OCI-LY7 (cell line): ENCODE results near the gene HACD1. TPM values are rescaled to one million over a fixed set of nuclear protein-coding genes. Genes with fewer than 3 reads are reported as not detected.
"Not testable (repeated sequence)": the region's sequence is repeated elsewhere in the genome, so short reads cannot be mapped to it uniquely, and the experiment has no call there.

Source experiments
- BruUV-seq: library from RNA; stranded (reverse); fragments of 400-500 nt; replicated peaks from 2 replicates; lab custom pipeline; 2021; lab: Mats Ljungman, UMichigan
- CTCF ChIA-PET: fragments of 300-600 bp; sonication (Branson Sonifier 250); formaldehyde crosslinking; loops from one replicate; lab custom pipeline; 2022; ENCODE audit warnings: antibody characterized with exemption; ENCODE audit not compliant: unreplicated experiment; lab: Charles Lee
- POLR2A ChIA-PET: fragments of 300-600 bp; sonication (Branson Sonifier 250); formaldehyde crosslinking; loops from one replicate; lab custom pipeline; 2022; ENCODE audit warnings: antibody characterized with exemption; lab: Charles Lee
- DNase-seq: peaks from one replicate; pipeline ENCODE4 v3.0.0-alpha.2; 2015; ENCODE audit warnings: low spot score
- H2AFZ ChIP-seq: fragments of 200-600 bp; sonication (generic), shearing (Covaris generic); 2 replicates; pipeline ENCODE4 v1.6.1; 2014; ENCODE audit warnings: mild to moderate bottlenecking, antibody characterized with exemption, low read length, moderate library complexity
- H3K27ac ChIP-seq: fragments of 200-600 bp; sonication (generic); 2 replicates; pipeline ENCODE4 v1.5.1; 2014; ENCODE audit warnings: mixed run types, low read depth, mild to moderate bottlenecking, moderate library complexity, low read length, inconsistent platforms; ENCODE audit not compliant: poor library complexity, severe bottlenecking
- H3K36me3 ChIP-seq: fragments of 200-600 bp; sonication (generic); 2 replicates; pipeline ENCODE4 v1.6.1; 2014; ENCODE audit warnings: mild to moderate bottlenecking, antibody characterized with exemption, low read length, moderate library complexity, mixed read lengths; ENCODE audit not compliant: insufficient read depth
- H3K4me1 ChIP-seq: fragments of 200-600 bp; sonication (generic); 2 replicates; pipeline ENCODE4 v1.5.1; 2014; ENCODE audit warnings: mild to moderate bottlenecking, low read length; ENCODE audit not compliant: insufficient read depth, poor library complexity, severe bottlenecking
- H3K4me2 ChIP-seq: fragments of 200-600 bp; sonication (generic); 2 replicates; pipeline ENCODE4 v1.6.1; 2014; ENCODE audit warnings: mild to moderate bottlenecking, low read length
- H3K4me3 ChIP-seq: fragments of 200-600 bp; sonication (generic); 2 replicates; pipeline ENCODE4 v1.5.1; 2014; ENCODE audit warnings: mild to moderate bottlenecking, low read depth, low read length; ENCODE audit not compliant: poor library complexity, severe bottlenecking
- H3K79me2 ChIP-seq: fragments of 200-600 bp; sonication (generic); 2 replicates; pipeline ENCODE4 v1.6.1; 2016; ENCODE audit warnings: low read depth, mild to moderate bottlenecking, low read length, moderate library complexity, mixed read lengths; ENCODE audit not compliant: insufficient read depth
- H3K9me2 ChIP-seq: fragments of 200-600 bp; sonication (generic); 2 replicates; pipeline ENCODE4 v1.6.1; 2016; ENCODE audit warnings: mild to moderate bottlenecking, low read length, mixed read lengths; ENCODE audit not compliant: insufficient read depth
- H3K9me3 ChIP-seq: fragments of 200-600 bp; sonication (generic); 2 replicates; pipeline ENCODE4 v1.6.1; 2014; ENCODE audit warnings: mild to moderate bottlenecking, mixed run types, low read length, mixed read lengths
- H4K20me1 ChIP-seq: fragments of 200-600 bp; sonication (generic); 2 replicates; pipeline ENCODE4 v1.6.1; 2014; ENCODE audit warnings: mild to moderate bottlenecking, antibody characterized with exemption, low read length, moderate library complexity, mixed read lengths; ENCODE audit not compliant: insufficient read depth
- EZH2phosphoT487 ChIP-seq: fragments of 200-600 bp; sonication (generic); IDR thresholded peaks from 2 replicates; pipeline ENCODE4 v1.6.1; 2018; ENCODE audit warnings: low read depth, borderline replicate concordance, mild to moderate bottlenecking, mixed run types, antibody characterized with exemption, low read length, moderate library complexity, mixed read lengths
- intact Hi-C: fragments of 100-400 bp; cut with micrococcal nuclease; formaldehyde crosslinking; loops from one replicate; pipeline ENCODE4 v1.10.0; 2022; ENCODE audit not compliant: unreplicated experiment
- total RNA-seq, 2 experiments: library from RNA; depleted of rRNA in 1 of 2; stranded (reverse); fragments of >200 nt in 1 of 2; shearing (Covaris generic) in 1 of 2; gene quantifications; 2 replicates each; pipeline ENCODE4 v1.2.3, GENCODE V29; 2014 to 2022
- TF ChIP-seq, protein P1 (sequence below): fragments of 200-600 bp; sonication (generic); conservative IDR thresholded peaks from 2 replicates; pipeline ENCODE4 v1.5.1; 2014; ENCODE audit warnings: mild to moderate bottlenecking, antibody characterized with exemption, low read length, moderate library complexity, mixed read lengths

HACD1 gene
- total RNA-seq, 2 experiments from 2014 or later: not detected

GRCh38 chr10:17599089-17599488 is 18.1 kb downstream of the HACD1 start:
- H3K4me1 ChIP-seq: no peaks in the 10 kb centered on the region
- BruUV-seq: no TSS peak
- no peak overlapping the region for H2AFZ ChIP-seq
- no peak overlapping the region for H3K27ac ChIP-seq
- no peaks in the 10 kb centered on the region for H4K20me1 ChIP-seq
- H3K79me2 ChIP-seq: no peaks in the 10 kb centered on the region
- no peaks in the 10 kb centered on the region for H3K9me2 ChIP-seq
- no peak for DNase-seq
- no peak overlapping the region for H3K4me2 ChIP-seq
- H3K9me3 ChIP-seq: no peaks in the 10 kb centered on the region
- POLR2A ChIA-PET: interaction anchor here (0.7 kb wide), 1 partner anchor 95 kb away, joined by 3 read pairs; no protein-coding TSS in a partner anchor
- no peak overlapping the region for H3K4me3 ChIP-seq
- CTCF ChIA-PET: no interaction called here
- H3K36me3 ChIP-seq: no peaks in the 10 kb centered on the region
- TF ChIP-seq EZH2phosphoT487: no peak
- TF ChIP-seq, protein P1, sequence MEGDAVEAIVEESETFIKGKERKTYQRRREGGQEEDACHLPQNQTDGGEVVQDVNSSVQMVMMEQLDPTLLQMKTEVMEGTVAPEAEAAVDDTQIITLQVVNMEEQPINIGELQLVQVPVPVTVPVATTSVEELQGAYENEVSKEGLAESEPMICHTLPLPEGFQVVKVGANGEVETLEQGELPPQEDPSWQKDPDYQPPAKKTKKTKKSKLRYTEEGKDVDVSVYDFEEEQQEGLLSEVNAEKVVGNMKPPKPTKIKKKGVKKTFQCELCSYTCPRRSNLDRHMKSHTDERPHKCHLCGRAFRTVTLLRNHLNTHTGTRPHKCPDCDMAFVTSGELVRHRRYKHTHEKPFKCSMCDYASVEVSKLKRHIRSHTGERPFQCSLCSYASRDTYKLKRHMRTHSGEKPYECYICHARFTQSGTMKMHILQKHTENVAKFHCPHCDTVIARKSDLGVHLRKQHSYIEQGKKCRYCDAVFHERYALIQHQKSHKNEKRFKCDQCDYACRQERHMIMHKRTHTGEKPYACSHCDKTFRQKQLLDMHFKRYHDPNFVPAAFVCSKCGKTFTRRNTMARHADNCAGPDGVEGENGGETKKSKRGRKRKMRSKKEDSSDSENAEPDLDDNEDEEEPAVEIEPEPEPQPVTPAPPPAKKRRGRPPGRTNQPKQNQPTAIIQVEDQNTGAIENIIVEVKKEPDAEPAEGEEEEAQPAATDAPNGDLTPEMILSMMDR: peak; percentile 28; the same call in 1 of the 2 replicates
- intact Hi-C loops: no loop called here

DNA sequence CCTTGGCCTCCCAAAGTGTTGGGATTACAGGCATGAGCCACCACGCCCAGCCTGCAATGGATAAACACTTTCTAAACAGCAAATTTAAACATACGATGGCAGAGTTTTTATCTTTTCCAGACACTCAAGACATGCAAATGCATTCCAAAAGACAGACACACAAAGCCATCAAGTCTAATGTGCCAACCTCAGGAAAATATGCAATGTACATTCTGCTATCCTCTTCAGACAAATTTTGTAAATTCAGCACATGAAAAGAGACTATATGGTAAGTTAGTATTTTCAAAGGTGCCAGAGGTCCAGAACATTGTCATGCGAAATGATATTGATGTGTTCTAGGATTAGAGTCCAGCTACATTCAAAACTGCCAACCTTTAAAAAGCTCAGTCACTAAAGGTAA is 19.8 kb downstream of the HACD1 start:
- no peaks in the 10 kb centered on the region for H3K9me3 ChIP-seq
- CTCF ChIA-PET: no interaction called here
- no peak for DNase-seq
- H3K79me2 ChIP-seq: no peaks in the 10 kb centered on the region
- POLR2A ChIA-PET: interaction anchor here (0.5 kb wide), 1 partner anchor 9 kb away, joined by 3 read pairs; no protein-coding TSS in a partner anchor
- TF ChIP-seq EZH2phosphoT487: no peak
- H3K4me3 ChIP-seq: no peak overlapping the region
- intact Hi-C loops: no loop called here
- BruUV-seq: no TSS peak
- no peaks in the 10 kb centered on the region for H3K36me3 ChIP-seq
- no peaks in the 10 kb centered on the region for H3K4me1 ChIP-seq
- no peak overlapping the region for H3K4me2 ChIP-seq
- no peak overlapping the region for H3K27ac ChIP-seq
- H4K20me1 ChIP-seq: no peaks in the 10 kb centered on the region
- no peak overlapping the region for H2AFZ ChIP-seq
- H3K9me2 ChIP-seq: no peaks in the 10 kb centered on the region

GRCh38 chr10:17590969-17591645 is 26.1 kb downstream of the HACD1 start:
- Histone ChIP-seq H3K4me2 (no peak overlapping the region), H3K4me1 (no peaks in the 10 kb centered on the region), H3K9me3 (no peaks in the 10 kb centered on the region), H4K20me1 (no peaks in the 10 kb centered on the region), H3K4me3 (no peak overlapping the region), H3K36me3 (no peaks in the 10 kb centered on the region), H2AFZ (no peak overlapping the region), H3K79me2 (no peaks in the 10 kb centered on the region), H3K9me2 (no peaks in the 10 kb centered on the region), H3K27ac (no peak overlapping the region)
- DNase-seq: no peak
- no TSS peak for BruUV-seq
- no peak for TF ChIP-seq EZH2phosphoT487
- TF ChIP-seq, protein P1: no peak
- ChIA-PET CTCF (interaction anchor here (0.5 kb wide), 1 partner anchor 157 kb away, joined by 5 read pairs; no protein-coding TSS in a partner anchor), POLR2A (interaction anchor here (0.7 to 1.4 kb wide), 3 partner anchors 12 to 1090 kb away, joined by 3 to 4 read pairs (median 3); no protein-coding TSS in a partner anchor)
- intact Hi-C loops: no loop called here

DNA sequence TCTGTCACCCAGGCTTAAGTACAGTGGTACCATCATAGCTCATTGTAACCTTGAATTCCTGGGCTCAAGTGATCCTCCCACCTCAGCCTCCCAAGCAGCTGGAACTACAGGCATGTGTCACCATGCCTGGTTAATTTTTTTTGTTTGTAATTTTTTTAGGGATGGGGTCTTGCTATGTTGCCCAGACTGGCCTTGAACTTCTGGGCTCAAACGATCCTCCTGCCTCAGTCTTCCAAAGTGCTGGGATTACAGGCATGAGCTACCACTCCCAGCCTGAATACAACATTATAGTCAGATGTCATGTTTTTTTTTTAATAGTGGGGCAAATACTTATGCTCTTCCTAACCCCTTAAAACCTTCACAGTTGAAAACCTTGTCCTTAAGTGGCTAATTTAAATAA is 27.9 kb downstream of the HACD1 start:
- H3K4me1 ChIP-seq, H3K79me2 ChIP-seq, H3K9me2 ChIP-seq, POLR2A ChIA-PET, H3K36me3 ChIP-seq, H2AFZ ChIP-seq, BruUV-seq, H3K4me3 ChIP-seq, intact Hi-C loops, H3K4me2 ChIP-seq, H4K20me1 ChIP-seq, DNase-seq, H3K9me3 ChIP-seq, CTCF ChIA-PET, H3K27ac ChIP-seq: not testable (repeated sequence)
